Trophoblast cell (in vitro differentiated cells and primary cell): ENCODE results near the gene WDR74.
"Not testable (repeated sequence)": the region's sequence is repeated elsewhere in the genome, so short reads cannot be mapped to it uniquely, and the experiment has no call there.

Experiments used
- DNase-seq, 2 donors: peaks; one replicate each; pipeline ENCODE4 v3.0.0-alpha.2; 2016
- H2AFZ ChIP-seq: 2 replicates; pipeline ENCODE4 v1.6.1; 2013; ENCODE audit warnings: low read length, moderate library complexity, mild to moderate bottlenecking; ENCODE audit not compliant: insufficient read depth, poor library complexity
- H2AK5ac ChIP-seq: 2 replicates; pipeline ENCODE4 v1.6.1; 2013; ENCODE audit warnings: mild to moderate bottlenecking, low read length
- H2BK120ac ChIP-seq: 2 replicates; pipeline ENCODE4 v1.6.1; 2013; ENCODE audit warnings: low read length, mild to moderate bottlenecking, moderate library complexity; ENCODE audit not compliant: insufficient read depth, poor library complexity
- H2BK12ac ChIP-seq: 2 replicates; pipeline ENCODE4 v1.6.1; 2013; ENCODE audit warnings: mild to moderate bottlenecking, low read length, moderate library complexity
- H2BK5ac ChIP-seq: 2 replicates; pipeline ENCODE4 v1.6.1; 2013; ENCODE audit warnings: low read length, low read depth, moderate library complexity, mild to moderate bottlenecking; ENCODE audit not compliant: poor library complexity
- H3K14ac ChIP-seq: 2 replicates; pipeline ENCODE4 v1.6.1; 2013; ENCODE audit warnings: mild to moderate bottlenecking, low read length
- H3K18ac ChIP-seq: 2 replicates; pipeline ENCODE4 v1.6.1; 2013; ENCODE audit warnings: mild to moderate bottlenecking, low read length
- H3K23ac ChIP-seq: 2 replicates; pipeline ENCODE4 v1.6.1; 2013; ENCODE audit warnings: low read length
- H3K27ac ChIP-seq: 2 replicates; pipeline ENCODE4 v1.5.1; 2013; ENCODE audit warnings: low read depth, mild to moderate bottlenecking, inconsistent platforms, low read length, moderate library complexity
- H3K27me3 ChIP-seq: 2 replicates; pipeline ENCODE4 v1.6.1; 2013; ENCODE audit warnings: inconsistent platforms, mild to moderate bottlenecking, low read length, moderate library complexity; ENCODE audit not compliant: insufficient read depth
- H3K36me3 ChIP-seq, 2 experiments: 1 replicate in 1 of 2; 2 replicates in 1 of 2; pipeline ENCODE4 v1.6.1; 2013; ENCODE audit warnings: low read length in 2 of 2, mild to moderate bottlenecking in 2 of 2, moderate library complexity in 1 of 2; ENCODE audit not compliant: insufficient read depth in 2 of 2, control insufficient read depth in 1 of 2
- H3K4ac ChIP-seq: 2 replicates; pipeline ENCODE4 v1.6.1; 2013; ENCODE audit warnings: low read depth, mild to moderate bottlenecking, low read length, moderate library complexity
- H3K4me1 ChIP-seq, 2 experiments: 1 replicate in 1 of 2; 2 replicates in 1 of 2; pipeline ENCODE4 v1.6.1; 2013; ENCODE audit warnings: low read length in 2 of 2, mild to moderate bottlenecking in 2 of 2, moderate library complexity in 1 of 2; ENCODE audit not compliant: insufficient read depth in 2 of 2, control insufficient read depth in 1 of 2
- H3K4me2 ChIP-seq: 2 replicates; pipeline ENCODE4 v1.6.1; 2013; ENCODE audit warnings: inconsistent platforms, mild to moderate bottlenecking, low read length, moderate library complexity
- H3K4me3 ChIP-seq: 2 replicates; pipeline ENCODE4 v1.5.1; 2013; ENCODE audit warnings: mild to moderate bottlenecking, low read depth, low read length, inconsistent platforms
- H3K79me1 ChIP-seq: one replicate; pipeline ENCODE4 v1.6.1; 2013; ENCODE audit warnings: low read length
- H3K79me2 ChIP-seq: 2 replicates; pipeline ENCODE4 v1.6.1; 2013; ENCODE audit warnings: low read length, mild to moderate bottlenecking; ENCODE audit not compliant: control insufficient read depth, insufficient read depth, poor library complexity
- H3K9ac ChIP-seq: 2 replicates; pipeline ENCODE4 v1.6.1; 2013; ENCODE audit warnings: mild to moderate bottlenecking, low read length
- H3K9me3 ChIP-seq: 2 replicates; pipeline ENCODE4 v1.6.1; 2013; ENCODE audit warnings: low read depth, mild to moderate bottlenecking, control low read depth, inconsistent platforms, low read length; ENCODE audit not compliant: insufficient read depth
- H4K12ac ChIP-seq: 2 replicates; pipeline ENCODE4 v1.6.1; 2013; ENCODE audit warnings: low read depth, mild to moderate bottlenecking, low read length, moderate library complexity
- H4K8ac ChIP-seq: 2 replicates; pipeline ENCODE4 v1.6.1; 2013; ENCODE audit warnings: low read depth, mild to moderate bottlenecking, low read length, moderate library complexity
- H4K91ac ChIP-seq: one replicate; pipeline ENCODE4 v1.6.1; 2013; ENCODE audit warnings: low read depth, mild to moderate bottlenecking, low read length, moderate library complexity
- WGBS: extraction: QIAGEN DNeasy Blood & Tissue Kit; methylation state at CpG from one replicate; pipeline ENCODE4 v1.1.7; 2013; ENCODE audit warnings: missing lambda C conversion rate; ENCODE audit not compliant: insufficient read length, insufficient coverage; ENCODE audit errors: extremely low coverage; 5-methylcytosine and 5-hydroxymethylcytosine counted together

The WDR74 gene

GRCh38 chr11:62861564-62862192 is 22.3 kb upstream of the WDR74 start:
- Histone ChIP-seq H3K4ac (peak overlapping the region; percentile 27), H2BK5ac (peak overlapping the region; percentile 4), H4K91ac (peak overlapping the region; percentile 33), H3K4me1 (peaks cover 12 to 22% of the 10 kb centered on the region in 2 experiments), H3K79me1 (peaks cover 14% of the 10 kb centered on the region)
- not testable (repeated sequence) for H3K79me2 ChIP-seq, H3K14ac ChIP-seq, H3K4me2 ChIP-seq, H3K18ac ChIP-seq, H4K8ac ChIP-seq, H3K9ac ChIP-seq, H2AK5ac ChIP-seq, H2AFZ ChIP-seq, H2BK12ac ChIP-seq, H3K9me3 ChIP-seq, H3K23ac ChIP-seq, H3K36me3 ChIP-seq, H4K12ac ChIP-seq, H3K27me3 ChIP-seq, DNase-seq, H3K4me3 ChIP-seq, H2BK120ac ChIP-seq, H3K27ac ChIP-seq
- no CpG with 5 or more reads among the region's 16 CpGs for WGBS

GRCh38 chr11:62860835-62861563 is 21.6 kb upstream of the WDR74 start:
- H3K4me2 ChIP-seq: no peak overlapping the region
- H2BK120ac ChIP-seq: no peak overlapping the region
- H3K79me2 ChIP-seq: peaks cover 9% of the 10 kb centered on the region
- peaks cover 2 to 4% of the 10 kb centered on the region in 2 experiments for H3K36me3 ChIP-seq
- H4K8ac ChIP-seq: no peak overlapping the region
- peaks cover 12 to 22% of the 10 kb centered on the region in 2 experiments for H3K4me1 ChIP-seq
- no peak overlapping the region for H2BK12ac ChIP-seq
- H3K4ac ChIP-seq: peak overlapping the region; percentile 9
- peak overlapping the region; percentile 42 for H4K91ac ChIP-seq
- H3K23ac ChIP-seq: no peak overlapping the region
- no peak overlapping the region for H2AK5ac ChIP-seq
- no peak overlapping the region for H3K9ac ChIP-seq
- H3K18ac ChIP-seq: no peak overlapping the region
- no CpG with 5 or more reads among the region's 5 CpGs for WGBS
- H2AFZ ChIP-seq: no peak overlapping the region
- peak overlapping the region; percentile 4 for H2BK5ac ChIP-seq
- H3K27ac ChIP-seq: no peak overlapping the region
- H3K27me3 ChIP-seq: no peaks in the 10 kb centered on the region
- H3K9me3 ChIP-seq: no peaks in the 10 kb centered on the region
- no peak overlapping the region for H3K14ac ChIP-seq
- H4K12ac ChIP-seq: no peak overlapping the region
- peaks cover 18% of the 10 kb centered on the region for H3K79me1 ChIP-seq
- DNase-seq: no peak
- no peak overlapping the region for H3K4me3 ChIP-seq

DNA sequence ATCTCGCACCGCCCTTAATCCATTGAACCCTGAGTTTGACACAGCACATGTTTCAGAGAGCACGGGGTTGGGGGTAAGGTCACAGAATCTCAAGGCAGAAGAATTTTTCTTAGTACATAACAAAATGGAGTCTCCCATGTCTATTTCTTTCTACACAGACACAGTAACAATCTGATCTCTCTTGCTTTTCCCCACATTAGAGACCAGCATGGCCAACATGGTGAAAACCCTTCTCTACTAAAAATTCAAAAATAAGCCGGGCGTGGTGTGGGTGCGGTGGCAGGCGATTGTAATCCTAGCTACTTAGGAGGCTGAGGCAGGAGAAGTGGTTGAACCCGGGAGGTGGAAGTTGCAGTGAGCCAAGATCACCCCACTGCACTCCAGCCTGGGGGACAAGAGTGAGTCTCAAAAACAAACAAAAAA is 19.9 kb upstream of the WDR74 start:
- H3K9me3 ChIP-seq, H3K23ac ChIP-seq, H3K4me2 ChIP-seq, H3K9ac ChIP-seq, H2AK5ac ChIP-seq, H3K4me3 ChIP-seq, H3K27me3 ChIP-seq, H3K36me3 ChIP-seq, H2AFZ ChIP-seq: not testable (repeated sequence)
- H3K4me1 ChIP-seq: peaks cover 12 to 22% of the 10 kb centered on the region in 2 experiments
- peak overlapping the region; percentile 52 for H3K27ac ChIP-seq
- peak overlapping the region; percentile 50 for H4K8ac ChIP-seq
- peak in 1 of 2 donors; percentile 49 for DNase-seq
- peaks cover 19% of the 10 kb centered on the region for H3K79me2 ChIP-seq
- H4K12ac ChIP-seq: peak overlapping the region; percentile 46
- H2BK12ac ChIP-seq: peak overlapping the region; percentile 91
- H2BK120ac ChIP-seq: peak overlapping the region; percentile 63
- H3K4ac ChIP-seq: peak overlapping the region; percentile 44
- WGBS: no CpG with 5 or more reads among the region's 8 CpGs
- peak overlapping the region; percentile 85 for H4K91ac ChIP-seq
- H3K79me1 ChIP-seq: peaks cover 24% of the 10 kb centered on the region
- peak overlapping the region; percentile 42 for H2BK5ac ChIP-seq
- peak overlapping the region; percentile 49 for H3K18ac ChIP-seq
- peak overlapping the region; percentile 49 for H3K14ac ChIP-seq

- H4K91ac ChIP-seq: peak overlapping the region; percentile 88
- peak overlapping the region; percentile 52 for H3K4me2 ChIP-seq
- H3K23ac ChIP-seq: no peak overlapping the region
- H3K27me3 ChIP-seq: no peaks in the 10 kb centered on the region
- no peak overlapping the region for H2AFZ ChIP-seq
- peak overlapping the region; percentile 24 for H2BK5ac ChIP-seq
- no CpG with 5 or more reads among the region's 7 CpGs for WGBS
- no peaks in the 10 kb centered on the region for H3K9me3 ChIP-seq
- H3K79me1 ChIP-seq: peaks cover 24% of the 10 kb centered on the region
- H2BK12ac ChIP-seq: peak overlapping the region; percentile 27
- peak overlapping the region; percentile 83 for H2BK120ac ChIP-seq
- no peak overlapping the region for H4K8ac ChIP-seq
- H3K18ac ChIP-seq: no peak overlapping the region
- H3K14ac ChIP-seq: peak overlapping the region; percentile 79
- peaks cover 12 to 24% of the 10 kb centered on the region in 2 experiments for H3K4me1 ChIP-seq
- H3K36me3 ChIP-seq: peaks cover 2 to 14% of the 10 kb centered on the region in 2 experiments
- no peak overlapping the region for H2AK5ac ChIP-seq
- no peak overlapping the region for H4K12ac ChIP-seq
- DNase-seq: peak; percentile 67 to 92
- peak overlapping the region; percentile 92 for H3K27ac ChIP-seq
- peaks cover 19% of the 10 kb centered on the region for H3K79me2 ChIP-seq
- no peak overlapping the region for H3K4me3 ChIP-seq
- no peak overlapping the region for H3K9ac ChIP-seq
- no peak overlapping the region for H3K4ac ChIP-seq
Observed at GRCh38 chr11:62858201-62858600, 18.8 kb upstream of the WDR74 start.
